Measurements from ENCODE around the gene FMN2. TPM values are rescaled to one million over a fixed set of nuclear protein-coding genes. Genes with fewer than 3 reads are reported as not detected.

The FMN2 gene
- total RNA-seq, 1 experiment from 2014 or later = 0.59 TPM

GRCh38 chr1:240219104-240219503 lies 127.4 kb downstream of the FMN2 start:
- Histone ChIP-seq H3K56ac (ENCODE audit: insufficient read length, low read depth, low read length) (no peak overlapping the region), H3K23me2 (ENCODE audit: insufficient read length, low read depth, low read length, poor library complexity, severe bottlenecking) (no peaks in the 10 kb centered on the region), H3T11ph (ENCODE audit: low read length) (no peak overlapping the region), H2AK5ac (ENCODE audit: insufficient read length, low read length) (no peak overlapping the region), H2BK12ac (ENCODE audit: insufficient read length, low read depth, low read length) (no peak overlapping the region), H3K9ac (ENCODE audit: extremely low read depth, insufficient read length, low read length) (no peak overlapping the region), H3K27me3 (ENCODE audit: insufficient read depth, low read length) (no peaks in the 10 kb centered on the region), H3K27ac (ENCODE audit: insufficient read length, low read depth, low read length) (no peak overlapping the region), H4K8ac (replicated peaks; ENCODE audit: insufficient read length, low read depth, low read length) (no peak overlapping the region), H3K79me1 (ENCODE audit: insufficient read depth, low read depth, low read length, poor library complexity, severe bottlenecking) (no peaks in the 10 kb centered on the region), H3K14ac (ENCODE audit: insufficient read depth, low read length) (no peak overlapping the region), H3K4ac (ENCODE audit: low read depth, low read length) (no peak overlapping the region), H4K20me1 (ENCODE audit: control insufficient read depth, insufficient read depth, insufficient read length) (no peaks in the 10 kb centered on the region), H2BK5ac (ENCODE audit: insufficient read length, low read length) (no peak overlapping the region), H3K23ac (ENCODE audit: insufficient read length, low read depth, low read length) (no peak overlapping the region), H3K9me3 (ENCODE audit: control insufficient read depth, low read depth, low read length) (no peaks in the 10 kb centered on the region), H2BK120ac (ENCODE audit: low read depth, low read length, poor library complexity, severe bottlenecking) (no peak overlapping the region), H3K4me2 (ENCODE audit: insufficient read depth, insufficient read length, low read length) (no peak overlapping the region), H2BK15ac (ENCODE audit: low read depth, low read length) (no peak overlapping the region), H2BK20ac (ENCODE audit: low read depth, low read length, poor library complexity, severe bottlenecking) (no peak overlapping the region), H3K79me2 (ENCODE audit: insufficient read depth, low read length) (no peaks in the 10 kb centered on the region), H3K18ac (ENCODE audit: insufficient read length, low read depth, low read length) (no peak overlapping the region), H3K4me1 (ENCODE audit: insufficient read depth, low read length) (no peaks in the 10 kb centered on the region), H4K5ac (ENCODE audit: insufficient read length, low read depth, low read length) (no peak overlapping the region), H4K91ac (ENCODE audit: insufficient read length, low read depth, low read length) (no peak overlapping the region), H2AFZ (ENCODE audit: low read length) (no peak overlapping the region)
- no CpG with 5 or more reads among the region's 6 CpGs for WGBS (ENCODE audit: extremely low coverage, insufficient read length, low lambda C conversion rate)
- Mint-ChIP-seq H3K27me3 (ENCODE audit: low read depth) (no peaks in the 10 kb centered on the region), H3K36me3 (ENCODE audit: insufficient read depth in 1 of 3, low read depth in 3 of 3) (peaks cover 0 to 5% (median 4%) of the 10 kb centered on the region in 3 experiments; a peak in 5 of 7 replicates), H3K9me3 (peaks cover 5 to 12% of the 10 kb centered on the region in 2 experiments; a peak in 4 of 5 replicates), H3K27ac (no peak overlapping the region), H3K4me3 (no peak overlapping the region), H3K4me1 (no peaks in the 10 kb centered on the region)
- no peak for DNase-seq
- TF ChIP-seq CTCF (conservative IDR thresholded peaks at IDR 0.05) = no peak
